ENCODE data around the gene ACR. TPM values are rescaled to one million over a fixed set of nuclear protein-coding genes. Genes with fewer than 3 reads are reported as not detected.

Gene ACR
- total RNA-seq, 6 experiments from 2014 or later, result 0.34 to 0.84 (median 0.55) TPM; not detected in 1

DNA sequence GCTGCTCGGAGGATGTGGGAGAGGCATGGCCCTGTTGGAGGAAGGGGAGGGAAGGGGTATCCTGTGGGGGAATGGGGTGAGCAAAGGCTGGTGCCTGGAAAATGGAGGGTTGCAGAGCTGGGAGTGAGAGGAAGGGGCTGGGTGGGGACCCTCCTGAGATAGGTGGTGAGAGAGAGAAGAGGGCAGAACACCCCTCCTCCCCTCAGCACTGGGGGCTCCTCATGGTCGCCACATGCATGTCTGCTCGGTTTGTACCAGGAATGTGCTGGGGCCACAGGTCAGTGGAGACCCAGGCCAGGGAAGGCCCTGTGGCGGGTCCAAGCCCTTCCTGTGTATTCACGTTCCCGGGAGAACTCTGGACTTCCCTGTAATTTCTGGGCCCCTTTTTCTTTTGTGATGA, 27.8 kb upstream of the ACR start:
- Histone ChIP-seq H3K4me3 (no peak overlapping the region), H3K36me3 (peaks cover 0 to 10% (median 2%) of the 10 kb centered on the region in 4 donors), H3K27ac (no peak overlapping the region), H3K4me1 (peaks cover 0 to 5% (median 0%) of the 10 kb centered on the region in 4 donors), H3K27me3 (no peaks in the 10 kb centered on the region), H3K9me3 (no peaks in the 10 kb centered on the region)
- peak; percentile 5 to 37 (median 37) for DNase-seq
- TF ChIP-seq POLR2A (IDR thresholded peaks at IDR 0.05), result no peak
- TF ChIP-seq, protein P1, sequence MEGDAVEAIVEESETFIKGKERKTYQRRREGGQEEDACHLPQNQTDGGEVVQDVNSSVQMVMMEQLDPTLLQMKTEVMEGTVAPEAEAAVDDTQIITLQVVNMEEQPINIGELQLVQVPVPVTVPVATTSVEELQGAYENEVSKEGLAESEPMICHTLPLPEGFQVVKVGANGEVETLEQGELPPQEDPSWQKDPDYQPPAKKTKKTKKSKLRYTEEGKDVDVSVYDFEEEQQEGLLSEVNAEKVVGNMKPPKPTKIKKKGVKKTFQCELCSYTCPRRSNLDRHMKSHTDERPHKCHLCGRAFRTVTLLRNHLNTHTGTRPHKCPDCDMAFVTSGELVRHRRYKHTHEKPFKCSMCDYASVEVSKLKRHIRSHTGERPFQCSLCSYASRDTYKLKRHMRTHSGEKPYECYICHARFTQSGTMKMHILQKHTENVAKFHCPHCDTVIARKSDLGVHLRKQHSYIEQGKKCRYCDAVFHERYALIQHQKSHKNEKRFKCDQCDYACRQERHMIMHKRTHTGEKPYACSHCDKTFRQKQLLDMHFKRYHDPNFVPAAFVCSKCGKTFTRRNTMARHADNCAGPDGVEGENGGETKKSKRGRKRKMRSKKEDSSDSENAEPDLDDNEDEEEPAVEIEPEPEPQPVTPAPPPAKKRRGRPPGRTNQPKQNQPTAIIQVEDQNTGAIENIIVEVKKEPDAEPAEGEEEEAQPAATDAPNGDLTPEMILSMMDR (IDR thresholded peaks at IDR 0.05), result no peak
- intact Hi-C loops (cut with DNase I), result no loop called here
- ATAC-seq, result no peak
- WGBS (ENCODE audit: insufficient coverage, low coverage, low lambda C conversion rate, missing lambda C conversion rate), result 94% methylated on average over 2 of the region's 6 CpGs

GRCh38 chr22:50710886-50711285, 27.1 kb upstream of the ACR start:
- intact Hi-C loops (cut with DNase I), result no loop called here
- Histone ChIP-seq H3K27me3 (no peaks in the 10 kb centered on the region), H3K4me1 (peaks cover 0 to 5% (median 0%) of the 10 kb centered on the region in 4 donors), H3K9me3 (no peaks in the 10 kb centered on the region), H3K27ac (no peak overlapping the region), H3K4me3 (no peak overlapping the region), H3K36me3 (peaks cover 0 to 7% (median 2%) of the 10 kb centered on the region in 4 donors)
- TF ChIP-seq, protein P1 (IDR thresholded peaks at IDR 0.05), result no peak
- no peak for TF ChIP-seq POLR2A (IDR thresholded peaks at IDR 0.05)
- 95% methylated on average over 22 of the region's 38 CpGs for WGBS (ENCODE audit: insufficient coverage, low coverage, low lambda C conversion rate, missing lambda C conversion rate)
- ATAC-seq (no peak), DNase-seq (peak; percentile 11 to 45 (median 36))

DNA sequence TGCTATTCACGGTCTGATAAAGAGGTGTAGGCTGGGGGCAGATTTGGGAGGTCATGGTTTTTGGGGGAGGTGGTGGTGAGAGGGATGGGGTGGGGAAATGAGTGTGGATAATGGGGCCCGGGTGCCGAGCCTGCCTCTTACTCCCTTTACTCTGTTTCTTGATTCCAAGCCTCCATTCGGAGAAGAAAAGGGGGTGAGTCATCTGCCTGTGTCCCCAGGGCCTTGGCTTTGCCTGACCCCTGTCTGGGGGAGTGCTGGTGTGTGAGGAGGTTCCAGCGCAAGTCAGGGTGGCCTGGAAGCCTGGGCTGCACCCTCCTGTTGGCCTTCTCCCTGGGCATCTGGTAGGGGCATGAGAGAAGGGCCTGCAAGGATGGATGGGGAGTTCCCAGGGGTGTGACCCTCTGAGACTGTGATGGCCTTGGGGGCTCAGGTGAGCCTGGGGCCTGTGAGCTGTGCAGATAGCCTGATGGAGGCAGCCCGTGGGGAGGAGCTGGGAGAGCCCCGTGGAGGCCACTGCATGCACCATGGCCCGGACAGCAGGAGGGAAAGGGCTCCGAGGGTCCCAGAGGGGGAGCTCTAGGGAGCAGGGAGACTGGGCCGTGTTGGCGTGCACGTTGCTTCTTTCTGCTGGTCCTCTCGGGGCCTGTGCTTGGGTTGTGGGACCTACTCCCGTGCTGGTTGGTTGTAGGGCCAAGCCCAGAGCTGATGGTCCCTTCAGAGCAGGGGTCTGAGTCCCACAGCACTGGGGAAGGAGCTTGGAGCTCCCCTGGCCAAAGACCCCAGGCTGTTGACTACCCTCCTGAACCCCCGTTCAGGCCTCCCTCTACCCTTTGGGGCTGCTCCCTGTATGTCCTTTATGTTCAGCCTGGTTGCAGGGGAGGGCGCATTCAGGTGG, 26.3 kb upstream of the ACR start:
- DNase-seq (peak in 2 of 3 donors; percentile 18 to 46), ATAC-seq (no peak)
- Histone ChIP-seq H3K27me3 (no peaks in the 10 kb centered on the region), H3K4me3 (no peak overlapping the region), H3K36me3 (peaks cover 0 to 1% (median under 1%) of the 10 kb centered on the region in 4 donors), H3K27ac (no peak overlapping the region), H3K9me3 (no peaks in the 10 kb centered on the region), H3K4me1 (peaks cover 0 to 5% (median 0%) of the 10 kb centered on the region in 4 donors)
- 70% methylated on average over 5 of the region's 16 CpGs for WGBS (ENCODE audit: insufficient coverage, low coverage, low lambda C conversion rate, missing lambda C conversion rate)
- intact Hi-C loops (cut with DNase I), result no loop called here
- TF ChIP-seq, protein P1 (IDR thresholded peaks at IDR 0.05), result no peak
- no peak for TF ChIP-seq POLR2A (IDR thresholded peaks at IDR 0.05)

DNA sequence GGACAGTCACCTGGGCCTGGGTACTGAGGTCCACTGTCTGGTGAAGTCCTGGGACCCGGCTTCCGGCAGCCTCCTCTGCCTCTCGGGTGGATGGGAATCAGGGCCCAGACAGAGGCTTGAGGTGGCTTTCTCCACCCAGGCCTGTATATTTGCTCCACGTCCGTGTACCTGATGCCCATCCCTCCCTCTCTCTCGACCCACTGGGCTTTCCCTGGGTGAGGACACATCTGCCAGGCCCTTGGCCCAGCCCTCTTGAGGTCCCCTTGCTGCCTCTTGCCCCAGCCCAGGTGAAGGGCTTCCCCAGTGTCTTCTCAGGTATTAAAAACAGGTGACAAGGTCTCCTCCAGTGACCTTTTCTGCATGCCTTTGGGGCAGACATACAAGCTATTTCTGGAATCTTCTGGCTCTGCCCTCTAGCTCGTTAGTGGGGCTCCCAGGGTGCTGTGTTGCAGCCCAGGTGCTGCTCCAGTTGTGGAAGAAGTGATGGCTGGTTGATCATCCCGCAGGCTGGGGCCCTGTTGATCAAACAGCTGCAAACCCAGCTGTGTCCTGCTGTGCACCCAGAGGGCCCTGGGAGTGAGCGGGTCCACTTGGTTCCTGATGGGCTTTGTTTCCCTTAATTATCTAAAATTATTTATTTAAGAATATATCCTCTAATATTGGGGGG, 25.5 kb upstream of the ACR start:
- no peak overlapping the region for H3K4me3 ChIP-seq
- WGBS (ENCODE audit: insufficient coverage, low coverage, low lambda C conversion rate, missing lambda C conversion rate), result 44% methylated on average over 3 of the region's 9 CpGs
- no peak overlapping the region for H3K27ac ChIP-seq
- TF ChIP-seq POLR2A (IDR thresholded peaks at IDR 0.05), result no peak
- TF ChIP-seq, protein P1 (IDR thresholded peaks at IDR 0.05), result no peak
- intact Hi-C loops (cut with DNase I), result no loop called here
- H3K4me1 ChIP-seq, result peaks cover 0 to 5% (median 0%) of the 10 kb centered on the region in 4 donors
- no peaks in the 10 kb centered on the region for H3K27me3 ChIP-seq
- DNase-seq, result peak in 1 of 3 donors; percentile 38
- no peaks in the 10 kb centered on the region for H3K9me3 ChIP-seq
- H3K36me3 ChIP-seq, result no peaks in the 10 kb centered on the region
- ATAC-seq, result no peak

Measured in right lobe of liver (tissue), 6 donors.